Transverse colon (tissue), 4 donors: ENCODE results near the gene TOP2A. TPM values are rescaled to one million over a fixed set of nuclear protein-coding genes. Genes with fewer than 3 reads are reported as not detected.

Experiments used
- DNase-seq: peaks from one replicate; pipeline ENCODE4 v3.0.0-alpha.2; 2019
- H3K27ac ChIP-seq, 4 donors: fragments of 200-600 bp; sonication (generic); 2 replicates each; pipeline ENCODE4 v1.5.1; 2016 to 2018; ENCODE audit warnings: inconsistent platforms in 4 of 4
- H3K27me3 ChIP-seq: fragments of 200-600 bp; sonication (generic); 2 replicates; pipeline ENCODE4 v1.5.1; 2017; ENCODE audit warnings: inconsistent platforms
- H3K36me3 ChIP-seq, 4 donors: fragments of 200-600 bp; sonication (generic); 2 replicates each; pipeline ENCODE4 v1.5.1; 2017 to 2019; ENCODE audit warnings: inconsistent platforms in 4 of 4
- H3K4me1 ChIP-seq, 4 donors: fragments of 200-600 bp; sonication (generic); 2 replicates each; pipeline ENCODE4 v1.5.1; 2017 to 2020; ENCODE audit warnings: inconsistent platforms in 4 of 4
- H3K4me3 ChIP-seq, 4 donors: fragments of 200-600 bp; sonication (generic); 1 replicate in 1 of 4; 2 replicates in 3 of 4; pipeline versions ENCODE4 v1.5.1 to v1.6.1; 2017 to 2019; ENCODE audit warnings: inconsistent platforms in 4 of 4
- H3K9me3 ChIP-seq, 2 donors: fragments of 200-600 bp; sonication (generic); 2 replicates each; pipeline ENCODE4 v1.5.1; 2017 to 2019; ENCODE audit warnings: inconsistent platforms in 2 of 2
- EP300 ChIP-seq: sonication (generic); formaldehyde crosslinking; IDR thresholded peaks from one replicate; pipeline ENCODE4 v1.6.1; 2017; ENCODE audit warnings: antibody characterized with exemption, low read depth
- POLR2A ChIP-seq: fragments of 450-650 bp; IDR thresholded peaks from one replicate; pipeline ENCODE4 v1.6.1; 2016; ENCODE audit warnings: antibody characterized with exemption, mild to moderate bottlenecking, moderate library complexity
- POLR2AphosphoS5 ChIP-seq, 3 donors: sonication (generic); formaldehyde crosslinking; IDR thresholded peaks; one replicate each; pipeline ENCODE4 v1.6.1; 2016; ENCODE audit warnings: antibody characterized with exemption in 3 of 3
- WGBS, 2 donors: methylation state at CpG; one replicate each; pipeline ENCODE4 v1.1.5; 2018; ENCODE audit warnings: low coverage in 1 of 2; 5-methylcytosine and 5-hydroxymethylcytosine counted together
- in situ Hi-C, 4 donors: fragments of 200-750 bp; cut with MboI; loops; one replicate each; pipeline versions ENCODE4 v1.15.0 to v1.15.1; 2017; ENCODE audit warnings: low sequenced_read_pairs in 3 of 4, low pct_ligation_motif_present in 1 of 4, low pct_unique_long_range_greater_than_20kb in 1 of 4
- intact Hi-C: fragments of 100-400 bp; cut with DNase I; formaldehyde crosslinking; loops from one replicate; pipeline ENCODE4 v1.15.1; 2023; ENCODE audit warnings: low total_unique reads
- total RNA-seq, 4 donors: library from RNA; depleted of rRNA; stranded (reverse); fragments of >200 nt; gene quantifications; one replicate each; pipeline ENCODE4 v1.1.0, GENCODE V29; 2016
- TF ChIP-seq, protein P1 (sequence below), 5 experiments: fragments of 200-600 bp in 3 of 5; fragments of 450-650 bp in 2 of 5; sonication (generic) in 3 of 5; IDR thresholded peaks; 1 replicate in 2 of 5; 2 replicates in 3 of 5; pipeline ENCODE4 v1.5.1; 2016 to 2017; ENCODE audit warnings: antibody characterized with exemption in 5 of 5, inconsistent platforms in 3 of 5, mild to moderate bottlenecking in 2 of 5, moderate library complexity in 1 of 5

TOP2A gene
- total RNA-seq, 4 donors from 2014 or later, result 0.37 to 25.5 (median 7.5) TPM

GRCh38 chr17:40364121-40364861 is 53.4 kb downstream of the TOP2A start, which contains the start of gene GJD3:
Gene GJD3, minus strand, starts transcription at chr17:40364737. Its CDS starts 922 bp downstream, at chr17:40363815.
- Histone ChIP-seq H3K9me3 (no peaks in the 10 kb centered on the region), H3K36me3 (no peaks in the 10 kb centered on the region), H3K27ac (peak within 1 kb of the TSS in 1 of 4 donors; percentile 34), H3K4me3 (peak within 1 kb of the TSS; percentile 8 to 54 (median 50)), H3K4me1 (peaks cover 6 to 12% (median 8%) of the 10 kb centered on the region in 4 donors), H3K27me3 (no peaks in the 10 kb centered on the region)
- intact Hi-C loops, result loop anchor here (5.0 kb wide), 2 partner anchors 53 to 1728 kb away; partner anchors contain the start of gene TOP2A
- TF ChIP-seq POLR2AphosphoS5 (IDR thresholded peaks at IDR 0.05) (no peak), EP300 (no peak), POLR2A (no peak)
- TF ChIP-seq, protein P1, sequence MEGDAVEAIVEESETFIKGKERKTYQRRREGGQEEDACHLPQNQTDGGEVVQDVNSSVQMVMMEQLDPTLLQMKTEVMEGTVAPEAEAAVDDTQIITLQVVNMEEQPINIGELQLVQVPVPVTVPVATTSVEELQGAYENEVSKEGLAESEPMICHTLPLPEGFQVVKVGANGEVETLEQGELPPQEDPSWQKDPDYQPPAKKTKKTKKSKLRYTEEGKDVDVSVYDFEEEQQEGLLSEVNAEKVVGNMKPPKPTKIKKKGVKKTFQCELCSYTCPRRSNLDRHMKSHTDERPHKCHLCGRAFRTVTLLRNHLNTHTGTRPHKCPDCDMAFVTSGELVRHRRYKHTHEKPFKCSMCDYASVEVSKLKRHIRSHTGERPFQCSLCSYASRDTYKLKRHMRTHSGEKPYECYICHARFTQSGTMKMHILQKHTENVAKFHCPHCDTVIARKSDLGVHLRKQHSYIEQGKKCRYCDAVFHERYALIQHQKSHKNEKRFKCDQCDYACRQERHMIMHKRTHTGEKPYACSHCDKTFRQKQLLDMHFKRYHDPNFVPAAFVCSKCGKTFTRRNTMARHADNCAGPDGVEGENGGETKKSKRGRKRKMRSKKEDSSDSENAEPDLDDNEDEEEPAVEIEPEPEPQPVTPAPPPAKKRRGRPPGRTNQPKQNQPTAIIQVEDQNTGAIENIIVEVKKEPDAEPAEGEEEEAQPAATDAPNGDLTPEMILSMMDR (IDR thresholded peaks at IDR 0.05), result no peak
- in situ Hi-C loops, result loop anchor here in 2 of 4 donors (10.0 kb wide), 2 partner anchors 51 to 171 kb away; partner anchors contain the start of gene TOP2A (in 1 of the 2)
- no peak for DNase-seq
- 53 to 79% methylated on average over 3 to 22 of the region's 22 CpGs for WGBS, 2 donors

DNA sequence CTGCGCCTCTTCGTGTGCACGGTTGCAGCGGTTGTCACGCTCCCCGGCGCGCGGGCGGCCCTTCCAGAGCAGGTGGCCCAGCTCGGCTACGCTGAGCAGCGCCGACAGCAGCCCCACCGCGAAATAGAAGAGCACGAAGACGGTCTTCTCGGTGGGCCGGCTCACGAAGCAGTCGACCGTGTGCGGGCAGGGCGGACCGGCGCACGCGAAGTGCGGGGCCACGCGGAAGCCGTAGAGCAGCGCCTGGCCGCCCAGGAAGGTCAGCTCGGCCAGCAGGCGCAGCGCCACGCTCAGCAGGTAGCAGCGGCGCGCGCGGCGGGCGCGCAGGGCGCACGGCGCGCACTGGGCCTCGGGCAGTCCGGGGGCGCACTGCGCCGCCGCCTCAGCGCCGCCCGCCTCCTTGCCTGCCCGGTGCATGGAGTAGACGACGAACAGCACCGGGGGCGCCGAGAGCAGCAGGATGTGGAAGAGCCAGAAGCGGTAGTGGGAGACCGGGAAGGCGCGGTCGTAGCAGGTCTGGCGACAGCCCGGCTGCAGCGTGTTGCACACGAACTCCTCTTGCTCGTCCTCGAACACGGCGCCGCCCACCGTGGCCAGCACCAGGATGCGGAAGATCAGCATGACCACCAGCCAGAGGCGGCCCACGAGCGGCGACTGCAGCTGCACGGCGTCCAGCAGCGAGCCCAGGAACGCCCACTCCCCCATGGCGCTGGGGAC is 54.4 kb downstream of the TOP2A start:
- intact Hi-C loops (loop anchor here (5.0 kb wide), 2 partner anchors 54 to 1729 kb away; partner anchors contain the start of gene TOP2A), in situ Hi-C loops (loop anchor here in 2 of 4 donors (10.0 kb wide), 2 partner anchors 52 to 172 kb away; partner anchors contain the start of gene TOP2A (in 1 of the 2))
- H3K27me3 ChIP-seq, result no peaks in the 10 kb centered on the region
- no peaks in the 10 kb centered on the region for H3K36me3 ChIP-seq
- peak overlapping the region in 3 of 4 donors; percentile 32 to 67 (median 34) for H3K27ac ChIP-seq
- H3K9me3 ChIP-seq, result no peaks in the 10 kb centered on the region
- TF ChIP-seq EP300 (no peak), POLR2AphosphoS5 (IDR thresholded peaks at IDR 0.05) (no peak), POLR2A (no peak)
- TF ChIP-seq, protein P1 (IDR thresholded peaks at IDR 0.05), result no peak
- peak; percentile 18 for DNase-seq
- peak overlapping the region; percentile 9 to 54 (median 50) for H3K4me3 ChIP-seq
- peaks cover 6 to 14% (median 12%) of the 10 kb centered on the region in 4 donors for H3K4me1 ChIP-seq
- 11% methylated on average over 46 of the region's 91 CpGs; no CpG with 5 or more reads in 1 of the 2 donors for WGBS, 2 donors

GRCh38 chr17:40362696-40363110 is 55.0 kb downstream of the TOP2A start:
- WGBS, 2 donors, result 1% methylated on average over 47 of the region's 58 CpGs; no CpG with 5 or more reads in 1 of the 2 donors
- intact Hi-C loops, result loop anchor here (5.0 kb wide), 2 partner anchors 55 to 1730 kb away; partner anchors contain the start of gene TOP2A
- no peaks in the 10 kb centered on the region for H3K9me3 ChIP-seq
- TF ChIP-seq POLR2A (peak; percentile 35), POLR2AphosphoS5 (IDR thresholded peaks at IDR 0.05) (peak in 2 of 3 donors; percentile 28 to 64), EP300 (no peak)
- TF ChIP-seq, protein P1 (IDR thresholded peaks at IDR 0.05), result peak; percentile 45 to 80 (median 58)
- peak overlapping the region in 3 of 4 donors; percentile 46 to 54 (median 54) for H3K4me3 ChIP-seq
- in situ Hi-C loops, result loop anchor here in 2 of 4 donors (10.0 kb wide), 2 partner anchors 52 to 172 kb away; partner anchors contain the start of gene TOP2A (in 1 of the 2)
- H3K27me3 ChIP-seq, result no peaks in the 10 kb centered on the region
- no peaks in the 10 kb centered on the region for H3K36me3 ChIP-seq
- peak; percentile 85 for DNase-seq
- peaks cover 6 to 14% (median 12%) of the 10 kb centered on the region in 4 donors for H3K4me1 ChIP-seq
- peak overlapping the region in 3 of 4 donors; percentile 32 to 67 (median 34) for H3K27ac ChIP-seq
